Subcutaneous adipose tissue (tissue), 4 donors: Measurements from ENCODE around the gene DNER. TPM values are rescaled to one million over a fixed set of nuclear protein-coding genes. Genes with fewer than 3 reads are reported as not detected.

Experiments
- total RNA-seq, 4 donors: library from RNA; depleted of rRNA; stranded (reverse); fragments of >200 nt; gene quantifications; one replicate each; pipeline ENCODE4 v1.1.0, GENCODE V29; 2016
- TF ChIP-seq, protein P1 (sequence below): fragments of 450-650 bp; IDR thresholded peaks from one replicate; pipeline ENCODE4 v1.5.1; 2016; ENCODE audit warnings: low read depth, mild to moderate bottlenecking, control low read depth, antibody characterized with exemption, moderate library complexity

DNER gene
- total RNA-seq, 4 donors from 2014 or later, result 0.57 to 6.2 (median 3.4) TPM

- TF ChIP-seq, protein P1, sequence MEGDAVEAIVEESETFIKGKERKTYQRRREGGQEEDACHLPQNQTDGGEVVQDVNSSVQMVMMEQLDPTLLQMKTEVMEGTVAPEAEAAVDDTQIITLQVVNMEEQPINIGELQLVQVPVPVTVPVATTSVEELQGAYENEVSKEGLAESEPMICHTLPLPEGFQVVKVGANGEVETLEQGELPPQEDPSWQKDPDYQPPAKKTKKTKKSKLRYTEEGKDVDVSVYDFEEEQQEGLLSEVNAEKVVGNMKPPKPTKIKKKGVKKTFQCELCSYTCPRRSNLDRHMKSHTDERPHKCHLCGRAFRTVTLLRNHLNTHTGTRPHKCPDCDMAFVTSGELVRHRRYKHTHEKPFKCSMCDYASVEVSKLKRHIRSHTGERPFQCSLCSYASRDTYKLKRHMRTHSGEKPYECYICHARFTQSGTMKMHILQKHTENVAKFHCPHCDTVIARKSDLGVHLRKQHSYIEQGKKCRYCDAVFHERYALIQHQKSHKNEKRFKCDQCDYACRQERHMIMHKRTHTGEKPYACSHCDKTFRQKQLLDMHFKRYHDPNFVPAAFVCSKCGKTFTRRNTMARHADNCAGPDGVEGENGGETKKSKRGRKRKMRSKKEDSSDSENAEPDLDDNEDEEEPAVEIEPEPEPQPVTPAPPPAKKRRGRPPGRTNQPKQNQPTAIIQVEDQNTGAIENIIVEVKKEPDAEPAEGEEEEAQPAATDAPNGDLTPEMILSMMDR, result no peak
Measured at GRCh38 chr2:229350117-229350805, 364.1 kb downstream of the DNER start.

GRCh38 chr2:229348128-229348527 lies 366.2 kb downstream of the DNER start:
- TF ChIP-seq, protein P1, result no peak

DNA sequence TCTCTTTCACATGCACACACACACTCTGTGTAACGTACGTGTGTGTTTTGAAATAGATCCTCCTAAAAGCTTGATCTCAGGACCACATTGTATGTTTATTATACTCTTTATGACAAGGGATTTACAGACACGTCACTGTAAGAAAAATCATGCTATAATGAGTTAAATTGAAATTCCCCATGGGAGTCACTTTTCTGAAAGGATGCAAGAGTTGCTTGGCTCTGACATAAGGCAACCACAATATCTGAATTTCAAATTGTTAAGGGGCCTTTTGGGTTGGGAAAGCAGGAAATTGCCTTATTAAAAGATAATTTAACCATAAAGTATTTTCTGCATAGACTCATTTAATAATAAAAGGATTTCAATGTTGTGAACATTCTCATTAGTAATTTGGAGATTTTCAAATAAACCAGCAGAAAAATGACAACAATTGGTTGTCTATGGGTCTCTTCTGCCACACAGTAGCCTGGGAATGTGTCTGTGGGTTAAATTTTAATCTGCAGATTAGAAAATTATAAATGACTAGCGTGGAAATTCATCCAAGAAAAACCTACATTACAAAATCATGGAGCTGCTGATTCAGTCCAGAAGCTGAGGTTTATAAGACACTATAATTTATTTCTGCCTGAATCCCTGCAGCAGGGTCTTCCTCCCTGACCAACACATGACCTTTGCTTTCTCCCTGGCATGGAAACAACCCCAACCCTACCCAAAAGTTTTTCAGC lies 367.4 kb downstream of the DNER start:
- TF ChIP-seq, protein P1, result no peak

DNA sequence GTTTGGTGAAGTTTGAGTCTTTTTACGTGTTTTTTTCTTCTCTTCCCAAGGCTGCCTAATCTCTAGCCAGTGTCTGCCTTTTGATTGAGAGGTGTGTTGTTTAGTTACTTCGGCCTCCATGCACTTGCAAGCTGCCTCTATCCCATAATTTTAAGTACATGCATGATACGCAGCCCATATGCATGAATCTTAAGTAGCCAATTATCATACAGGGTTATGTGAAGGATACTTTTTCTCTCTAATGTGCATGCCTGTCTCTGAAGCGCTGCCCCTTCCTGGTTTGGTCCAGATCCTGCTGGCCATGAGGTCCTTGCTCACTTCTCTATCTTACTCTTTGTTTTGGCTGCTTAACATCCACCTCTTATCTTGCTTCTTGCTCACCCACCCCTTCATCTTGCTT lies 369.4 kb downstream of the DNER start:
- TF ChIP-seq, protein P1, result no peak

DNA sequence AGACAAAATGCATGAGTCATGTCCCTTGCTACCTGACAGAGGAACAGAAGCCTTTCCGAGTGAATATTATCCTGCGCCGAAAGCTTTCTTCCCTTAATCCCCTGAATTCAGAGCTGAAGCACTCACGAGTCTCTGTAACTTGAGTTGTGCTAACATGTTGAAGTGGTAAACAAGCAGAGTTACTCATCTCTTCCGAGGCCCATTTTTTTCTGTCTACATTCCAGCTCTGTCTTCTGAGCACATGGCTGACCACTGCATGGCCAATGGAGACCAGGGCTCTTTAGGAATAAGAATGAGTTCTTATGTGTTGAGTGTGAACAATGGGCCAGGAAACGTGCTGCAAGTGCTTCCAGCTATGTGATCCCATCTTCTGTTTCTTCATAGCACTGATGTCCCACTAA lies 370.2 kb downstream of the DNER start:
- TF ChIP-seq, protein P1, result no peak

DNA sequence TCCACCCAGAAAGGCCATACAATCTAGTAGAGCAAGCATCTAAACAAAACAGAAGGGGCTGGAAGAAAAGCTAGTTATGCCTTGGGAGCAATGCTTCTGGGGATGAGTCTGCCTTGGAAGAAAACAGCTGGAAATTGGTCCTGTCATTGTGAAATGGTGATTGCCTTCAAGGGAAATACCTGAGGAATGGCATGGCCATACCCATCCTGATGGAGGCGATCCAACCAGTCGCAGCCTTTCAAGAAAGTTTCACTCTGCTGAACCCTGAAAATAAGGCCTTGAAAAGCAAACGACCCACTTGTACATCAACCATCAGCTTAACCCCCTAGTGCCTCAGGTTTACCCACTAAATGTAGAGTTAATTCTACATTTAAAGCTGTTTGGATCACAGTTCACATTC lies 370.7 kb downstream of the DNER start:
- TF ChIP-seq, protein P1, result no peak

DNA sequence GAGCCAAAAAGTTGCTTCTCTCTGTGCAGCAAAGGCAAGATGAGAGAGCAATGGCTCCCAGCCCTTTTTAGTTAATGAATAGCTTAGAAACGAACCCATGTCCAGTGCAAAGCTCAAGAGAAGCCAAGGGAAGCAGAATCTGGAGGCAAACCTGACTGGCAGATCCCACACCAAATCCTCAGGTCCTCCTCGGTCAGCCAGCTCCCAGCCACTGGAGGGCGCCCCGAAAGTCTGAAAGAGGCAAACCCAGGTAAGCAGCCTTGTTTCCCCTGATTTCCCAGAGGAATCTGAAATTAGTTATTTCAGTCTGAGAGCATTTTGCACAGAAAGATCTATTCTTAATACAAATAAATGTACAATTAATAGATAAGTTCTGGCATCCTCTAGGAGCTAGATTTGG lies 372.0 kb downstream of the DNER start:
- TF ChIP-seq, protein P1, result no peak
